ENCODE results near the gene LRRK1.

GRCh38 chr15:101113114-101114005, 194.2 kb downstream of the LRRK1 start:
- no peak for TF ChIP-seq FOXM1 (IDR thresholded peaks at IDR 0.05; ENCODE audit: borderline replicate concordance, low read depth)
- TF ChIP-seq REST (IDR thresholded peaks at IDR 0.05; ENCODE audit: low read depth), result no peak
- no peak for TF ChIP-seq EP300 (IDR thresholded peaks at IDR 0.05; ENCODE audit: borderline replicate concordance)
